ENCODE results near the gene IFRD2.
"Not testable (repeated sequence)": the region's sequence is repeated elsewhere in the genome, so short reads cannot be mapped to it uniquely, and the experiment has no call there.

The IFRD2 gene

GRCh38 chr3:50275996-50276761, 16.1 kb downstream of the IFRD2 start:
- no peak for DNase-seq (ENCODE audit: extremely low read depth, low read depth)
- TF ChIP-seq CTCF (IDR thresholded peaks at IDR 0.05; ENCODE audit: low read depth, low read length), result no peak

GRCh38 chr3:50275141-50275995, 16.9 kb downstream of the IFRD2 start:
- TF ChIP-seq CTCF (IDR thresholded peaks at IDR 0.05; ENCODE audit: low read depth, low read length), result no peak

GRCh38 chr3:50274371-50275104, 17.7 kb downstream of the IFRD2 start:
- peak; percentile 63 for TF ChIP-seq CTCF (IDR thresholded peaks at IDR 0.05; ENCODE audit: low read depth, low read length)
- DNase-seq (ENCODE audit: extremely low read depth, low read depth), result no peak

More at GRCh38 chr3:50275141-50275995, 16.9 kb downstream of the IFRD2 start:
- no peak for DNase-seq (ENCODE audit: extremely low read depth, low read depth)

GRCh38 chr3:50273689-50274065, 18.6 kb downstream of the IFRD2 start:
- no peak for TF ChIP-seq CTCF (IDR thresholded peaks at IDR 0.05; ENCODE audit: low read depth, low read length)
- DNase-seq (ENCODE audit: extremely low read depth, low read depth), result no peak

- no peak for DNase-seq (ENCODE audit: extremely low read depth, low read depth)
- TF ChIP-seq CTCF (IDR thresholded peaks at IDR 0.05; ENCODE audit: low read depth, low read length), result peak; percentile 95
Measured at GRCh38 chr3:50272911-50273688, 19.1 kb downstream of the IFRD2 start.

- not testable (repeated sequence) for DNase-seq (ENCODE audit: extremely low read depth, low read depth)
Measured at GRCh38 chr3:50272538-50272910, 19.7 kb downstream of the IFRD2 start.

- TF ChIP-seq CTCF (IDR thresholded peaks at IDR 0.05; ENCODE audit: low read depth, low read length), result no peak
- DNase-seq (ENCODE audit: extremely low read depth, low read depth), result no peak
Measured at GRCh38 chr3:50271314-50271936, 20.8 kb downstream of the IFRD2 start.

Measured in AG09319 (cell line).